Panc1 (cell line): ENCODE measurements around the gene ZNF30. TPM values are rescaled to one million over a fixed set of nuclear protein-coding genes. Genes with fewer than 3 reads are reported as not detected.

Experiments
- ATAC-seq: fragments of 200-7000 bp; cut with Tn5 transposase; 2 replicates; pipeline ENCODE4 v1.9.1; 2020; ENCODE audit warnings: mild to moderate bottlenecking, moderate library complexity
- BruUV-seq: library from RNA; stranded (reverse); fragments of 400-500 nt; replicated peaks from 2 replicates; lab custom pipeline; 2021; lab: Mats Ljungman, UMichigan
- CTCF ChIA-PET: fragments of 300-600 bp; sonication (Branson Sonifier 250); formaldehyde crosslinking; loops from one replicate; lab custom pipeline; 2022; ENCODE audit warnings: antibody characterized with exemption; lab: Charles Lee
- POLR2A ChIA-PET: fragments of 300-600 bp; sonication (Branson Sonifier 250); formaldehyde crosslinking; loops from one replicate; lab custom pipeline; 2022; ENCODE audit warnings: antibody characterized with exemption; lab: Charles Lee
- DNase-seq: peaks from one replicate; pipeline ENCODE4 v3.0.0-alpha.2; 2010; ENCODE audit warnings: low read depth, low spot score
- H3K27ac ChIP-seq: 2 replicates; pipeline ENCODE4 v1.5.1; 2011; ENCODE audit warnings: mild to moderate bottlenecking, low read length, inconsistent platforms
- H3K27me3 ChIP-seq: fragments of 200-500 bp; sonication (Bioruptor generic); 2 replicates; pipeline ENCODE4 v1.6.0; 2014; ENCODE audit warnings: low read length, inconsistent platforms; ENCODE audit not compliant: control insufficient read depth, insufficient read depth
- H3K36me3 ChIP-seq: fragments of 200-500 bp; sonication (Bioruptor generic); 2 replicates; pipeline ENCODE4 v1.5.1; 2014; ENCODE audit warnings: inconsistent platforms, mild to moderate bottlenecking, low read length, moderate library complexity; ENCODE audit not compliant: control insufficient read depth, insufficient read depth
- H3K4me1 ChIP-seq: 2 replicates; pipeline ENCODE4 v1.5.1; 2011; ENCODE audit warnings: inconsistent platforms, mild to moderate bottlenecking, low read length, moderate library complexity; ENCODE audit not compliant: control insufficient read depth, insufficient read depth
- H3K4me3 ChIP-seq, 2 experiments: 2 replicates each; pipeline ENCODE4 v1.5.1; 2011 to 2012; ENCODE audit warnings: low read depth in 2 of 2, low read length in 2 of 2, mild to moderate bottlenecking in 2 of 2, inconsistent platforms in 1 of 2, moderate library complexity in 1 of 2
- H3K9me3 ChIP-seq: fragments of 200-500 bp; sonication (Bioruptor generic); 2 replicates; pipeline ENCODE4 v1.5.1; 2014; ENCODE audit warnings: low read depth, mild to moderate bottlenecking, inconsistent platforms, low read length, moderate library complexity; ENCODE audit not compliant: control insufficient read depth, insufficient read depth
- SIN3A ChIP-seq: IDR thresholded peaks from 2 replicates; pipeline ENCODE4 v1.6.1; 2012; ENCODE audit warnings: low read depth, mild to moderate bottlenecking, low read length, moderate library complexity, borderline replicate concordance; ENCODE audit not compliant: insufficient read depth
- in situ Hi-C: cut with HindIII; loops from 2 replicates; pipeline ENCODE4 v1.10.0; 2016; ENCODE audit warnings: low sequenced_read_pairs, low pct_unique_long_range_greater_than_20kb
- intact Hi-C: fragments of 100-400 bp; cut with micrococcal nuclease; formaldehyde crosslinking; loops from one replicate; pipeline ENCODE4 v1.10.0; 2022; ENCODE audit not compliant: unreplicated experiment
- total RNA-seq: library from RNA; stranded (reverse); gene quantifications from one replicate; pipeline ENCODE4 v1.2.1, GENCODE V29; 2021; ENCODE audit not compliant: unreplicated experiment
- TF ChIP-seq, protein P1 (sequence below): fragments of 450-650 bp; IDR thresholded peaks from 2 replicates; pipeline ENCODE4 v1.5.1; 2017; ENCODE audit warnings: mild to moderate bottlenecking
- TF ChIP-seq, protein P2 (sequence below), 2 experiments: IDR thresholded peaks; 2 replicates each; pipeline ENCODE4 v1.6.1; 2011 to 2012; ENCODE audit warnings: low read depth in 2 of 2, control low read depth in 1 of 2, low read length in 1 of 2, mild to moderate bottlenecking in 1 of 2, moderate library complexity in 1 of 2; ENCODE audit not compliant: insufficient read depth in 1 of 2

The ZNF30 gene
- total RNA-seq, 1 experiment from 2014 or later: 5.3 TPM

DNA sequence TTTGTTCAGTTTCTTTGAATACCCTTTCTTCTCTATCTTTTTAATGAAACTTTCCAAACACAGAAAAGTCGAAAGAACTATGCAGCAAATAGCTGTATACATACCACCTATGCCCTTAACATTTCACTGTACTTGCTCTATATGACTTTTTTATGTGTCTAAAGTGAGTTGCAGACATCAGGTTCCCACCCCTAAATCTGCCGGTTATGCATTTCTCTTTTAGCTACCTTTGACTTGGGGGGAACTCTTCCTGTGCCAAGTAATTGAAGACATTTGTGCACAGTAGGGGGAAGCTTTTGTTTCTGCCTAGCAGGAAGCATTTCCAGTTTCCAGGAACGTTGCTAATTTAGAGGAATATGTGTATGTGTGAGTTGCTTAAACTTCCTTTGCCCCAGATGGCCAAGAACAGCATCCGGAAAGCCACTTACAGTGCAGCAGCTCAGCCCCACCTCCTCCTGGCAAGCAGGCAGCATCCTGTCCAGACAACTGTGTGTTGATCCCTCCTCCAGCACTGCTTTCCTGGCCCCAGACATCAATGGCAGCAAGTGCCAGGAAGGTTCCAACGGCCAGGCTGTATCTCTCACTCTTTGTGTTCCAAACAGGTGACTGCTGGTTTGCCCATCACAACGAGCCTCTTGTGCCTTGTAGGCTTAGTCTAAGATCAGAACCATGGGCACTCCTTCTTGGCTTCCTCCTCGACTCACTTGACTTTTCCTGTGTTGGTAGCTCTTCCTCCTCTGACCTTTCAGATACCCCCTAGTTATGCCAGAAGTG is 58.7 kb downstream of the ZNF30 start:
- intact Hi-C loops: no loop called here
- Histone ChIP-seq H3K4me3 (no peak overlapping the region), H3K27me3 (no peaks in the 10 kb centered on the region), H3K4me1 (no peaks in the 10 kb centered on the region), H3K9me3 (no peaks in the 10 kb centered on the region), H3K36me3 (no peaks in the 10 kb centered on the region), H3K27ac (no peak overlapping the region)
- CTCF ChIA-PET: no interaction called here
- no TSS peak for BruUV-seq
- no peak for ATAC-seq
- in situ Hi-C loops: no loop called here
- TF ChIP-seq SIN3A: no peak
- TF ChIP-seq, protein P1, sequence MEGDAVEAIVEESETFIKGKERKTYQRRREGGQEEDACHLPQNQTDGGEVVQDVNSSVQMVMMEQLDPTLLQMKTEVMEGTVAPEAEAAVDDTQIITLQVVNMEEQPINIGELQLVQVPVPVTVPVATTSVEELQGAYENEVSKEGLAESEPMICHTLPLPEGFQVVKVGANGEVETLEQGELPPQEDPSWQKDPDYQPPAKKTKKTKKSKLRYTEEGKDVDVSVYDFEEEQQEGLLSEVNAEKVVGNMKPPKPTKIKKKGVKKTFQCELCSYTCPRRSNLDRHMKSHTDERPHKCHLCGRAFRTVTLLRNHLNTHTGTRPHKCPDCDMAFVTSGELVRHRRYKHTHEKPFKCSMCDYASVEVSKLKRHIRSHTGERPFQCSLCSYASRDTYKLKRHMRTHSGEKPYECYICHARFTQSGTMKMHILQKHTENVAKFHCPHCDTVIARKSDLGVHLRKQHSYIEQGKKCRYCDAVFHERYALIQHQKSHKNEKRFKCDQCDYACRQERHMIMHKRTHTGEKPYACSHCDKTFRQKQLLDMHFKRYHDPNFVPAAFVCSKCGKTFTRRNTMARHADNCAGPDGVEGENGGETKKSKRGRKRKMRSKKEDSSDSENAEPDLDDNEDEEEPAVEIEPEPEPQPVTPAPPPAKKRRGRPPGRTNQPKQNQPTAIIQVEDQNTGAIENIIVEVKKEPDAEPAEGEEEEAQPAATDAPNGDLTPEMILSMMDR: no peak
- TF ChIP-seq, protein P2, sequence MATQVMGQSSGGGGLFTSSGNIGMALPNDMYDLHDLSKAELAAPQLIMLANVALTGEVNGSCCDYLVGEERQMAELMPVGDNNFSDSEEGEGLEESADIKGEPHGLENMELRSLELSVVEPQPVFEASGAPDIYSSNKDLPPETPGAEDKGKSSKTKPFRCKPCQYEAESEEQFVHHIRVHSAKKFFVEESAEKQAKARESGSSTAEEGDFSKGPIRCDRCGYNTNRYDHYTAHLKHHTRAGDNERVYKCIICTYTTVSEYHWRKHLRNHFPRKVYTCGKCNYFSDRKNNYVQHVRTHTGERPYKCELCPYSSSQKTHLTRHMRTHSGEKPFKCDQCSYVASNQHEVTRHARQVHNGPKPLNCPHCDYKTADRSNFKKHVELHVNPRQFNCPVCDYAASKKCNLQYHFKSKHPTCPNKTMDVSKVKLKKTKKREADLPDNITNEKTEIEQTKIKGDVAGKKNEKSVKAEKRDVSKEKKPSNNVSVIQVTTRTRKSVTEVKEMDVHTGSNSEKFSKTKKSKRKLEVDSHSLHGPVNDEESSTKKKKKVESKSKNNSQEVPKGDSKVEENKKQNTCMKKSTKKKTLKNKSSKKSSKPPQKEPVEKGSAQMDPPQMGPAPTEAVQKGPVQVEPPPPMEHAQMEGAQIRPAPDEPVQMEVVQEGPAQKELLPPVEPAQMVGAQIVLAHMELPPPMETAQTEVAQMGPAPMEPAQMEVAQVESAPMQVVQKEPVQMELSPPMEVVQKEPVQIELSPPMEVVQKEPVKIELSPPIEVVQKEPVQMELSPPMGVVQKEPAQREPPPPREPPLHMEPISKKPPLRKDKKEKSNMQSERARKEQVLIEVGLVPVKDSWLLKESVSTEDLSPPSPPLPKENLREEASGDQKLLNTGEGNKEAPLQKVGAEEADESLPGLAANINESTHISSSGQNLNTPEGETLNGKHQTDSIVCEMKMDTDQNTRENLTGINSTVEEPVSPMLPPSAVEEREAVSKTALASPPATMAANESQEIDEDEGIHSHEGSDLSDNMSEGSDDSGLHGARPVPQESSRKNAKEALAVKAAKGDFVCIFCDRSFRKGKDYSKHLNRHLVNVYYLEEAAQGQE (IDR thresholded peaks at IDR 0.05; ENCODE audit: insufficient read depth in 1 of 2, low read depth in 2 of 2, low read length in 1 of 2): no peak
- POLR2A ChIA-PET: no interaction called here
- DNase-seq: no peak

DNA sequence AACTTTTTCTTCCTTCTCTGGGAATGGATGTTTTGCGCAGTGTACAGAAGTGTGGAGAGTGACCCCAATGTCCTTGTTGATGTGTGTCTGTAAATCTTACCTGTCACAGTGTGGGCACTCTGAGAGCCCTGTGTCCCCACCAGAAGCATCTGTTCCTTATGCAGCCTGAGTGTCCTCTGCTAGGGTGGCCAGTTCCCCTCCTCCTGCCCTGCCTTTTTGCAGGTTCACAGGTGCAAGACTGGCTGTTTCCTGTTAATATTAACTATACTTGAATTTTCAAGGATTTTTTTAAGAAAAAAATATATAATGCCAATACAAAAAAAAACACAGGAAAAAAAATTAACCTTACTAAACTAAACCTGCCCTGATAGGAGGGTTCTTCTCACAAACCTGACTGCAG is 61.4 kb downstream of the ZNF30 start:
- Histone ChIP-seq H3K36me3 (no peaks in the 10 kb centered on the region), H3K27ac (no peak overlapping the region), H3K27me3 (no peaks in the 10 kb centered on the region), H3K9me3 (no peaks in the 10 kb centered on the region), H3K4me1 (no peaks in the 10 kb centered on the region), H3K4me3 (no peak overlapping the region)
- DNase-seq: no peak
- in situ Hi-C loops (no loop called here), intact Hi-C loops (no loop called here)
- ChIA-PET CTCF (no interaction called here), POLR2A (no interaction called here)
- no peak for ATAC-seq
- no TSS peak for BruUV-seq
- TF ChIP-seq, protein P1: no peak
